KOPT-K1 (cell line): ENCODE data around the gene NCSTN.

Experiments used
- H3K27ac ChIP-seq: fragments of 200-600 bp; sonication (generic); 2 replicates; pipeline ENCODE4 v1.5.1; 2016; ENCODE audit warnings: antibody characterized with exemption, mild to moderate bottlenecking, low read depth, low read length; ENCODE audit not compliant: poor library complexity, severe bottlenecking
- H3K36me3 ChIP-seq: fragments of 200-600 bp; sonication (generic); 2 replicates; pipeline ENCODE4 v1.5.1; 2017; ENCODE audit warnings: antibody characterized with exemption, mild to moderate bottlenecking, low read length, moderate library complexity; ENCODE audit not compliant: insufficient read depth
- H3K9me3 ChIP-seq: fragments of 200-600 bp; sonication (generic); 2 replicates; pipeline ENCODE4 v1.5.1; 2017; ENCODE audit warnings: antibody characterized with exemption, low read length, mild to moderate bottlenecking; ENCODE audit not compliant: insufficient read depth, poor library complexity, severe bottlenecking

The NCSTN gene

DNA sequence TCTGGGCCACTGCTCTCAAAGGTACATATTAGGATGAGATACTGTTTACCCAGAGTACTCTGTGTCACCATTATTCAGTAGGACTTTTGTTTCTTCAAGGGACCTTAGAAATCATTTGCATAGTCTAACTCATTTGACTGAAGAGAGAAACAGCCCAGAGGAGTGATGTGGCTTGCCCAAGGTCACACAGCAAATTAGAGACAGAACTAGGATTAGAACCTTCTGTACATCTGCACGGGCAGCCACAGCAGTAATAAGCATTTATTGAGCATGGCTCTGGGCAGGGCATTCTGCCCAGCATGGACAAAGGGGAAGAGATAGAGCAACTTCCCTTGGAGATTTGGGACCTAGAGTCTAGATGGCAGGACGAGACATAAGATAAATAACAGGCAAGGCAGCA is 18.0 kb downstream of the NCSTN start:
- H3K9me3 ChIP-seq, result no peaks in the 10 kb centered on the region
- H3K36me3 ChIP-seq, result peaks cover 52% of the 10 kb centered on the region
- no peak overlapping the region for H3K27ac ChIP-seq

- no peaks in the 10 kb centered on the region for H3K9me3 ChIP-seq
- peaks cover 46% of the 10 kb centered on the region for H3K36me3 ChIP-seq
- H3K27ac ChIP-seq, result no peak overlapping the region
Observed at GRCh38 chr1:160361814-160362167, 18.6 kb downstream of the NCSTN start.

GRCh38 chr1:160362168-160362957 is 19.2 kb downstream of the NCSTN start:
- Histone ChIP-seq H3K27ac (no peak overlapping the region), H3K9me3 (no peaks in the 10 kb centered on the region), H3K36me3 (peaks cover 40% of the 10 kb centered on the region)

GRCh38 chr1:160363010-160363409 is 19.8 kb downstream of the NCSTN start:
- Histone ChIP-seq H3K9me3 (no peaks in the 10 kb centered on the region), H3K27ac (no peak overlapping the region), H3K36me3 (peaks cover 34% of the 10 kb centered on the region)

- Histone ChIP-seq H3K36me3 (peaks cover 22% of the 10 kb centered on the region), H3K9me3 (no peaks in the 10 kb centered on the region), H3K27ac (no peak overlapping the region)
Observed at GRCh38 chr1:160363951-160364735, 21.0 kb downstream of the NCSTN start.

GRCh38 chr1:160365325-160365724 is 22.1 kb downstream of the NCSTN start:
- Histone ChIP-seq H3K27ac (no peak overlapping the region), H3K9me3 (no peaks in the 10 kb centered on the region), H3K36me3 (peaks cover 10% of the 10 kb centered on the region)

DNA sequence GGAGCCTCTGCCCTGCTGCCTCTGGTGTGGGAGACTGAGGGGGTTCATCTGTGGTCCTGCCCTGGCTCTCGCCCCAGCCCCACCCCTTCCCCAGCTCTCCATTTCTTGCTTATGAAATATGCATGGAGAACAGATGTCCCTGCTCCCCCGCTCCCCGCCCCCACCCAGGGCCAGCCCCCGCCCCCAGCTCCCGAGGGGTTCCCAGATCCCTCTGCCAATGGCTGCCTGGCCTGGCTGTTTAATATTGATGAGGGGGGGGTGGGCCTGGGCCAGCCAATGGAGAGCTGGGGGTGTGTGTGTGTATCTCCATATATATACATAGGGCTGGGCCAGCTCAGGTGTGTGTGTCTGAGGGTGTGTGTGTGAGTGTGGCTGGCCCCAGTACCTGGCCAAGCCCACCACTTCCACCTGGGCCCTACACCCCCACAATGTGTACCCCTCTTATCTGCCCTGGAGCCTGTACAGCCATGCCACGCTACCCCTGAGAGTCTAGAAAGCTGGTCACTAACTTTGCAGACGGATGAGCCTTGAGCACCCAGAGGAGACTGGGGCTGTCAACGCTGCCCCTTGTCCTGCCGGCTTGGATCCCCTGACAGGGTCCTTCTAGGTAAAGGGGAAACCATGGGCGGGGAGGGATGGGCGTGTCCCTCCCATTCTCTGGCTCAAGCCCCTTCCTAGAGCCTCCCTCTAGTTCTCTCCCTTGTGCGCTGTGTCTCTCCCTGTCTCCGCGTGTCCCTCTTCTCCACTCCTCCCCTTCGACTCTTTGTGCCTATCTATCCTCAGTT is 23.7 kb downstream of the NCSTN start, which contains the start of gene NHLH1:
Gene NHLH1 (plus strand): TSS at position 341 of the 785 bp plus-strand sequence. CDS start 3,661 bp downstream, outside the sequence.
- no peaks in the 10 kb centered on the region for H3K36me3 ChIP-seq
- H3K9me3 ChIP-seq, result no peaks in the 10 kb centered on the region
- no peak within 1 kb of the TSS for H3K27ac ChIP-seq

GRCh38 chr1:160367516-160367900 is 24.3 kb downstream of the NCSTN start:
- Histone ChIP-seq H3K9me3 (no peaks in the 10 kb centered on the region), H3K36me3 (no peaks in the 10 kb centered on the region), H3K27ac (no peak overlapping the region)

GRCh38 chr1:160367934-160368923 is 25.0 kb downstream of the NCSTN start:
- Histone ChIP-seq H3K36me3 (no peaks in the 10 kb centered on the region), H3K27ac (no peak overlapping the region), H3K9me3 (no peaks in the 10 kb centered on the region)

- Histone ChIP-seq H3K27ac (no peak overlapping the region), H3K9me3 (no peaks in the 10 kb centered on the region), H3K36me3 (no peaks in the 10 kb centered on the region)
Observed at GRCh38 chr1:160369087-160369486, 25.9 kb downstream of the NCSTN start.

DNA sequence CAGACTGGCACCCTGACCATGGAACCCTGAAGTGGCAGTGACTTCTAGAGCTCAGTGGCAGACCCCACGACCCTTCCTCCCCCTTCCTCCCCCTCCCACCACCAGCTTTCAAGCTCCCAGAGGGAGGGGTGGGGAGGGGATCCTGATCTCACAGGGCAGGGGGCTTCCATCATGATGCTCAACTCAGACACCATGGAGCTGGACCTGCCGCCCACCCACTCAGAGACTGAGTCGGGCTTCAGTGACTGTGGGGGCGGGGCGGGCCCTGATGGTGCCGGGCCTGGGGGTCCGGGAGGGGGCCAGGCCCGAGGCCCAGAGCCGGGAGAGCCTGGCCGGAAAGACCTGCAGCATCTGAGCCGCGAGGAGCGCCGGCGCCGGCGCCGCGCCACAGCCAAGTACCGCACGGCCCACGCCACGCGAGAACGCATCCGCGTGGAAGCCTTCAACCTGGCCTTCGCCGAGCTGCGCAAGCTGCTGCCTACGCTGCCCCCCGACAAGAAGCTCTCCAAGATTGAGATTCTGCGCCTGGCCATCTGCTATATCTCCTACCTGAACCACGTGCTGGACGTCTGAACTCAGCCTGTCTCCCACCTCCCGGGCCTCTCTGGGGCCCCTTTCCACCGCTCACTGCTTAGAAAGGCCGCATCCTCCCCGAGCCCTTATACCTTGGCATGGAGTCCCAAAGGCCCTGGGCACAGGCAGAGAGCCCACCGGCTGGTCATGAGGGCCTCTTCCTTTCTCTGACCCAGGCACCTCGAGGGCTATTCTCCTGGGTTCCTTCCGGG is 27.6 kb downstream of the NCSTN start:
- no peaks in the 10 kb centered on the region for H3K36me3 ChIP-seq
- H3K27ac ChIP-seq, result no peak overlapping the region
- H3K9me3 ChIP-seq, result no peaks in the 10 kb centered on the region

- no peaks in the 10 kb centered on the region for H3K9me3 ChIP-seq
- no peak overlapping the region for H3K27ac ChIP-seq
- H3K36me3 ChIP-seq, result no peaks in the 10 kb centered on the region
Observed at GRCh38 chr1:160371346-160371631, 28.1 kb downstream of the NCSTN start.

DNA sequence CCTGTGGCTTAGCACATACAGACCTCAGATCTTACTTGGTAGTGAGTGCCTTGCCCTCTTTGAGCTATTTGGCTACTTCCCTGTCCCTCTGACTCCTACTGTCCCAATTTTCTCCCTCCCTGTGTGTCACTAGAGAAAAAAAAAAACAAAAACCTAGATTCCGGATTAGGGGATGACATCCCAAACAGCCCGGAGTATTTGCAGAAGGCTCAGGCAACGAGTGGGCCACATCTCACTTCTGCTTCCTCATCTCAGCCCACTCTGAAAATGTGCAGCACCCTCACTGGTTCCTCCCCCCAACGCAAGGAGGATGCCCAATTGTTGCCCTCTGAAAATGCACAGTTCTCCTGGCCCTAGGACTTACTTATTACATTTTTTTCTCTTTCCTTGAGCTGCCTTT is 28.6 kb downstream of the NCSTN start:
- H3K27ac ChIP-seq, result no peak overlapping the region
- H3K36me3 ChIP-seq, result no peaks in the 10 kb centered on the region
- H3K9me3 ChIP-seq, result no peaks in the 10 kb centered on the region

GRCh38 chr1:160373696-160374095 is 30.5 kb downstream of the NCSTN start:
- no peak overlapping the region for H3K27ac ChIP-seq
- no peaks in the 10 kb centered on the region for H3K36me3 ChIP-seq
- no peaks in the 10 kb centered on the region for H3K9me3 ChIP-seq
